Bronchial epithelial cell (primary cell): ENCODE results near the gene SLC25A21. TPM values are rescaled to one million over a fixed set of nuclear protein-coding genes. Genes with fewer than 3 reads are reported as not detected.
"Not testable (repeated sequence)": the region's sequence is repeated elsewhere in the genome, so short reads cannot be mapped to it uniquely, and the experiment has no call there.

Experiments used
- DNase-seq: peaks from one replicate; pipeline ENCODE4 v3.0.0-alpha.2; 2010; ENCODE audit warnings: low read depth
- FAIRE-seq: peaks from 2 replicates; lab custom pipeline; 2011; peaks lifted over from hg19 to GRCh38; lab: Jason Lieb, UNC
- H3K27me3 ChIP-seq: 2 replicates; pipeline ENCODE4 v1.5.1; 2011; ENCODE audit warnings: low read length; ENCODE audit not compliant: control insufficient read depth, insufficient read depth
- H3K36me3 ChIP-seq: 2 replicates; pipeline ENCODE4 v1.5.1; 2011; ENCODE audit warnings: low read length; ENCODE audit not compliant: control insufficient read depth, insufficient read depth
- H3K4me3 ChIP-seq: 2 replicates; pipeline ENCODE4 v1.5.1; 2011; ENCODE audit warnings: mild to moderate bottlenecking, low read depth, low read length, control low read depth
- total RNA-seq: library from RNA; depleted of rRNA; stranded (reverse); fragments of >200 nt; gene quantifications from 2 replicates; pipeline ENCODE4 v1.2.1, GENCODE V29; 2014
- TF ChIP-seq, protein P1 (sequence below): IDR thresholded peaks from 2 replicates; pipeline ENCODE4 v1.5.1; 2011; ENCODE audit warnings: mild to moderate bottlenecking, moderate library complexity, low read length, control low read depth, inconsistent platforms; ENCODE audit not compliant: insufficient read depth, severe bottlenecking

Gene SLC25A21
- total RNA-seq, 1 donor from 2014 or later, result 0.53 TPM

DNA sequence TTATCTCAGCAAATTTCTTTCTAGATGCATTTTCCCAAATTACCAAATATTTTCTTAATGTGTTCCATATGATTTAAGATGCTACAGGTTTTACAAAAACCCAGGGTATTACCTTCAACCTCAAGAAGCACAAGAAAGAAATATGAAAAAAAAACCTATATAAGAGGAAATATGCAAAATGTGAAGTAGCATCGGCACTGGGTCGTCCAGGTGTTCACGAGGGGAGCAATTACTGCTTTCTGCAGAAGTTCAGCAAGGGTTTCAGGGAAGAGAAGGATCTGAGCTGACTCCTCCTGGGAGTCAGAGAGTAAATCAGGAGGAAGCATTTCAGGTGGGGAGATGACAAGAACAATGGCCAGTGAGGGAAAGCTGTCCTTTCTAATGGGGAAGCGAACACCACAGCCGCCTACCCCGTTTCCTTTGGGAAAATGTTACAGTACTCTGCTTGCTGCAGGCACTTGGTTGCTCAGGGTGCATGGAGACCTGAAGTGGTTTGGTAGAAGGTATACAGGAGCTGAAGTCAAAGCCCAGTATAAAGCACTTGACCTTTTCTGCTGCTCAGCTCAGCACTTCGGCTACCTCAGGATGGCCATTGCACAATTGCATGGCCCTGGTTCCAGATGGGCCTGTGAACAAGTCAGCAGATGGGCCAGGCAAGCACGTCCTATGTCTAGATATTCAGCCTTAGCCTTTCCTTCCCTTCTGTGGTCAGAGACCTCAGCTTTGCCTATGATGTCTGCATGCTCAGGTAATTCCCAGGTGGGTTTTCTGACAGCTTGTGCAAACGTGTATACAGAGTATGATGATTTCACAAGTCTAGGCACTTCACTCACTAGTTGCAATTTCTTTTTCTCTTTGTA, 355.1 kb downstream of the SLC25A21 start:
- FAIRE-seq, result no peak
- DNase-seq, result no peak
- H3K4me3 ChIP-seq, result no peak overlapping the region
- H3K27me3 ChIP-seq, result no peaks in the 10 kb centered on the region
- no peaks in the 10 kb centered on the region for H3K36me3 ChIP-seq
- TF ChIP-seq, protein P1, sequence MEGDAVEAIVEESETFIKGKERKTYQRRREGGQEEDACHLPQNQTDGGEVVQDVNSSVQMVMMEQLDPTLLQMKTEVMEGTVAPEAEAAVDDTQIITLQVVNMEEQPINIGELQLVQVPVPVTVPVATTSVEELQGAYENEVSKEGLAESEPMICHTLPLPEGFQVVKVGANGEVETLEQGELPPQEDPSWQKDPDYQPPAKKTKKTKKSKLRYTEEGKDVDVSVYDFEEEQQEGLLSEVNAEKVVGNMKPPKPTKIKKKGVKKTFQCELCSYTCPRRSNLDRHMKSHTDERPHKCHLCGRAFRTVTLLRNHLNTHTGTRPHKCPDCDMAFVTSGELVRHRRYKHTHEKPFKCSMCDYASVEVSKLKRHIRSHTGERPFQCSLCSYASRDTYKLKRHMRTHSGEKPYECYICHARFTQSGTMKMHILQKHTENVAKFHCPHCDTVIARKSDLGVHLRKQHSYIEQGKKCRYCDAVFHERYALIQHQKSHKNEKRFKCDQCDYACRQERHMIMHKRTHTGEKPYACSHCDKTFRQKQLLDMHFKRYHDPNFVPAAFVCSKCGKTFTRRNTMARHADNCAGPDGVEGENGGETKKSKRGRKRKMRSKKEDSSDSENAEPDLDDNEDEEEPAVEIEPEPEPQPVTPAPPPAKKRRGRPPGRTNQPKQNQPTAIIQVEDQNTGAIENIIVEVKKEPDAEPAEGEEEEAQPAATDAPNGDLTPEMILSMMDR, result no peak

DNA sequence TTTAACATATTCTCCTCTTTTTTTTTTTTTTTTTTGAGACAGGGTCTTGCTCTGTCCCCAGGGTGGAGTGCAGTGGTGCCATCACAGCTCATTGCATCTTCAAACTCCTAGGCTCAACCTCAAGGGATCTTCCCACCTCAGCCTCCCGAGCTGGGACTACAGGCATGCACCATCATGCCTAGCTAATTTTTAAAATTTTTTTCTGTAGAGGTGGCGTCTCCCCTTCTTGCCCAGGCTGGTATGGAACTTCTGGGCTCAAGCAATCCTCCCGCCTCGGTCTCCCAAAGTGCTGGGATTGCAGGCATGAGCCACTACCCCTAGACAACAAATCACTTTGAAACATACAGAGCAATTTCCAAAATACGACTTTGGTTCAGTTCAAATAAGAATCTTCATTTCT, 355.9 kb downstream of the SLC25A21 start:
- no peaks in the 10 kb centered on the region for H3K27me3 ChIP-seq
- no peaks in the 10 kb centered on the region for H3K36me3 ChIP-seq
- DNase-seq, result peak; percentile 83
- FAIRE-seq, result no peak
- TF ChIP-seq, protein P1, result no peak
- H3K4me3 ChIP-seq, result no peak overlapping the region

DNA sequence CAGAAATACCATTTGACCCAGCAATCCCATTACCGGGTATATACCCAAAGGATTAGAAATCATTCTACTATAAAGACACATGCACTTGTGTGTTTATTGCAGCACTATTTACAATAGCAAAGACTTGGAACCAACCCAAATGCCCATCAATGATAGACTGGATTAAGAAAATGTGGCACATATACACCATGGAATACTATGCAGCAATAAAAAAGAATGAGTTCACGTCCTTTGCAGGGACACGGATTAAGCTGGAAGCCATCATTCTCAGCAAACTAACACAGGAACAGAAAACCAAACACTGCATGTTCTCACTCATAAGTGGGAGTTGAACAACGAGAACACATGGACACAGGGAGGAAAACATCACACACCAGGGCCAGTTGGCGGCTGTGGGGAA, 357.6 kb downstream of the SLC25A21 start:
- H3K36me3 ChIP-seq, H3K27me3 ChIP-seq, FAIRE-seq, DNase-seq, H3K4me3 ChIP-seq: not testable (repeated sequence)

GRCh38 chr14:36810209-36810608, 362.2 kb downstream of the SLC25A21 start:
- no peak for FAIRE-seq

GRCh38 chr14:36807727-36808126, 364.7 kb downstream of the SLC25A21 start:
- TF ChIP-seq, protein P1, result no peak
- no peak for FAIRE-seq
- Histone ChIP-seq H3K27me3 (no peaks in the 10 kb centered on the region), H3K4me3 (no peak overlapping the region), H3K36me3 (no peaks in the 10 kb centered on the region)
- DNase-seq, result no peak

More at GRCh38 chr14:36810209-36810608, 362.2 kb downstream of the SLC25A21 start:
- TF ChIP-seq, protein P1, result no peak
- no peak for DNase-seq
- H3K27me3 ChIP-seq, result no peaks in the 10 kb centered on the region
- H3K36me3 ChIP-seq, result no peaks in the 10 kb centered on the region
- H3K4me3 ChIP-seq, result no peak overlapping the region

DNA sequence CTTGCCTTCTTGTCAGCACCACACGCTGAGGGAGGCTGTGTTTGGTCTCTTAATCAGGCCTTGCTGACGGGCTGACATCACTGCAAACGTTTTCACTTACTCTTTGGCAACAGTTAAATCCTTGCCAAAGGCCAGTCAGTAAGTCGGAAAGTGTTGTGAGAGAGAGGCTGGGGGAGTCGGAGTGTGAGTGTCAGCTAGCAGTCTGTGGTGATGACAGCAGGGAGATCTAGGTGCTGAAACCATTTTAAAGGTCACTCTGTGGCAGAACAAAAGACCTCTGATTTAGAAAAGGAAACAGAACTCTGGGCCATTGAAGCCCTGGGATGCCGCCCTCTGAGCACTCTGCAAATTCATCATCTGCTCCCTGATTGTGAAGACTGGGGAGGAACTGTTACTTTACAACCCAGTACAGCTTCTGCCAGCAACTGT, 367.3 kb downstream of the SLC25A21 start:
- TF ChIP-seq, protein P1, result no peak
- no peak overlapping the region for H3K4me3 ChIP-seq
- DNase-seq (no peak), FAIRE-seq (no peak)
- no peaks in the 10 kb centered on the region for H3K27me3 ChIP-seq
- no peaks in the 10 kb centered on the region for H3K36me3 ChIP-seq
